B cell (primary cell): Measurements from ENCODE around the gene FAM83B.

Experiments
- CTCF ChIP-seq: fragments of 200-600 bp; IDR thresholded peaks from one replicate; pipeline ENCODE4 v1.8.0; 2022; ENCODE audit warnings: antibody characterized with exemption, mild to moderate bottlenecking
- EZH2 ChIP-seq: IDR thresholded peaks from 2 replicates; pipeline ENCODE4 v1.6.1; 2012; ENCODE audit warnings: borderline replicate concordance, low read depth, mild to moderate bottlenecking, moderate library complexity, low read length; ENCODE audit not compliant: insufficient read depth, poor library complexity, severe bottlenecking

- TF ChIP-seq EZH2: no peak
- no peak for TF ChIP-seq CTCF
Measured at GRCh38 chr6:54875539-54875938, 29.0 kb downstream of the FAM83B start.
